Activated CD4-positive, CD25-positive, alpha-beta regulatory T cell (primary cell): ENCODE data around the gene SDHB.

Source experiments
- DNase-seq, 4 experiments: peaks; one replicate each; lab custom pipeline; 2025; lab: John Stamatoyannopoulos, UW

The SDHB gene

GRCh38 chr1:16969057-16969611 is 84.7 kb downstream of the SDHB start:
- DNase-seq = no peak
